ENCODE data around the gene JARID2.

The JARID2 gene

GRCh38 chr6:15500901-15501825 is 255.3 kb downstream of the JARID2 start:
- no peak for DNase-seq

- DNase-seq, result no peak
Measured at GRCh38 chr6:15501826-15502445, 256.1 kb downstream of the JARID2 start.

- DNase-seq, result no peak
Measured at GRCh38 chr6:15502446-15503345, 256.8 kb downstream of the JARID2 start.

- DNase-seq, result no peak
Measured at GRCh38 chr6:15503346-15503680, 257.4 kb downstream of the JARID2 start.

- DNase-seq, result no peak
Measured at GRCh38 chr6:15504040-15504495, 258.2 kb downstream of the JARID2 start.

- no peak for DNase-seq
Measured at GRCh38 chr6:15504581-15505350, 258.9 kb downstream of the JARID2 start.

GRCh38 chr6:15505463-15505918 is 259.6 kb downstream of the JARID2 start:
- no peak for DNase-seq

- no peak for DNase-seq
Measured at GRCh38 chr6:15506066-15506465, 260.2 kb downstream of the JARID2 start.

- DNase-seq, result no peak
Measured at GRCh38 chr6:15507221-15507620, 261.4 kb downstream of the JARID2 start.

- no peak for DNase-seq
Measured at GRCh38 chr6:15507746-15508145, 261.9 kb downstream of the JARID2 start.

- no peak for DNase-seq
Measured at GRCh38 chr6:15508441-15508871, 262.6 kb downstream of the JARID2 start.

- DNase-seq, result no peak
Measured at GRCh38 chr6:15508931-15509330, 263.1 kb downstream of the JARID2 start.

GRCh38 chr6:15509335-15509933 is 263.6 kb downstream of the JARID2 start:
- DNase-seq, result no peak

- no peak for DNase-seq
Measured at GRCh38 chr6:15510121-15510520, 264.3 kb downstream of the JARID2 start.

- DNase-seq, result no peak
Measured at GRCh38 chr6:15510536-15511247, 264.8 kb downstream of the JARID2 start.

- no peak for DNase-seq
Measured at GRCh38 chr6:15511248-15512125, 265.6 kb downstream of the JARID2 start.

- DNase-seq, result no peak
Measured at GRCh38 chr6:15512126-15512525, 266.3 kb downstream of the JARID2 start.

GRCh38 chr6:15512721-15513120 is 266.9 kb downstream of the JARID2 start:
- DNase-seq, result no peak

GRCh38 chr6:15513131-15513771 is 267.4 kb downstream of the JARID2 start:
- DNase-seq, result no peak

All from activated naive CD4-positive, alpha-beta T cell treated with Interleukin-2 at 50 U/mL for 16 hours (primary cell).